GM21576 (cell line): ENCODE data around the gene CST3.
"Not testable (repeated sequence)": the region's sequence is repeated elsewhere in the genome, so short reads cannot be mapped to it uniquely, and the experiment has no call there.

Source experiments
- ATAC-seq: cut with Tn5 transposase; IDR thresholded peaks from one replicate; pipeline ENCODE4 v1.9.1; 2021; ENCODE audit warnings: mild to moderate bottlenecking, moderate library complexity; ENCODE audit not compliant: unreplicated experiment

Gene CST3

DNA sequence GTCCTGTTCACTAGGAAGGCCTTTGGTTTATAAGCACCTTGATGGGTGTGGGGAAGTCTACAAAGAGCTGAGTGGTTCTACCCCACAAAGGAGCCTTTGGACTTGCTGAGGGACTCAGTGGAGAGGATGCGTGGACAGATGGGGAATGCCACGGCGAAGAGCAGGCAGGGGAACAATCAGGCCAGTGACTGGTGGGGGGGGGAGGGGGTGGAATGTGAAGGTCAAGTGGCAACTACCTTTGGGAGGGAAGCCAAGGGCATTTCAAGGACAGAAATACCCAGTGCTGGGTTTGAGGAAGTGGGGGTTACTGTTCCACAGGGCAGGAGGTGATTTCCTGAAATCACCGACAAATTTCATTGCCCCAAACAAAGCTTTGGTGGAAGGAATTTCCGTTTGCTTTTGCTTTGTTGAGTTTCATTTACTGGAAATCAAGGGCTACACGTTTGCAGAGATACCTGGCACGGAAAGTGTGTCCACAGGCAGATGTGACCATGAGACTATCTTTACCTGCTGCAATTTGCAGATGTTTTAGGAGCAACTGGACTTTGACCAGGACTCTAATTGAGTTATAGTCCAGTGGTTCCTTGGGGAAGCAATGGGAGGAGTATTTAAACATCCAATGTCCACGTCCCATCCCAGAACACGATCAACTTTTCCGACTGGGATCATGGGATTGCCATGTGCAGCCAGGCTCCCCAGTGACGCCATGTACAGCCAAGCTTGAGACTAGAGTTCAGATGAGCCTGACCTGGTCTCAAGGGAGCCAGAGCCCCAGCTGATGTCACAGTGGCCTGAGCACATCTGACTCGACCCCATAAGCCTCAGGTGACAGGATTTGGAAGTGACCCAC is 8.0 kb downstream of the CST3 start:
- ATAC-seq, result no peak

GRCh38 chr20:23629017-23629541 is 8.7 kb downstream of the CST3 start:
- ATAC-seq, result no peak

GRCh38 chr20:23628402-23629016 is 9.2 kb downstream of the CST3 start:
- ATAC-seq, result no peak

- ATAC-seq, result no peak
These were observed 10.3 kb downstream of the CST3 start for GRCh38 chr20:23627501-23627900.

DNA sequence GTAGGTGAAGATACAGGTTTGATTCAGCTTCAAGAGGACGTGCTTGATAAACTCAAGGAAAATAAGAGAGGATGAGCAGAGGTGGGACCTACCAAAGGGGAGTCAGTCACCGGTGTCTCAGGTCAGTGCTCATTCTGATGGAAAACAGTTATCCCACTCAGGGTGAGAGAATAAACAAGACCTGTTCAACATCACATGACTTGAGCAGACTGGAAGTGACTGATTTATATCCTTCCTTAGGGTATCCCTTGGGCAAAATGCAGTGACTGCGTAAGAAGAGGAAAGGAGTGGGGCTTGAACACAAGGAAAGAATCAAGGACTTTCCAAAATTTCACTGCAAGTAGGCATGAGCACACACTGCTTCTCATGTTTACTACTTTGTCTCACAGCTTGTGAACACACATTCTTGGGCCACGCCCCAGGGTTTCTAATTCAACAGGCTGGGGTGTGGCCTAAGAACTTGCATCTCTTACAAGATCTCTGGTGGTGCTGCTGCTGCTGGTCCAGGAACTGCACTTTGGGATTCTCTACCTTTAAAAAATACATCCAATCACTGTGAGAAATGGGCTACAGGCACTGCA is 11.6 kb downstream of the CST3 start:
- no peak for ATAC-seq

GRCh38 chr20:23625236-23625964 is 12.4 kb downstream of the CST3 start:
- no peak for ATAC-seq

DNA sequence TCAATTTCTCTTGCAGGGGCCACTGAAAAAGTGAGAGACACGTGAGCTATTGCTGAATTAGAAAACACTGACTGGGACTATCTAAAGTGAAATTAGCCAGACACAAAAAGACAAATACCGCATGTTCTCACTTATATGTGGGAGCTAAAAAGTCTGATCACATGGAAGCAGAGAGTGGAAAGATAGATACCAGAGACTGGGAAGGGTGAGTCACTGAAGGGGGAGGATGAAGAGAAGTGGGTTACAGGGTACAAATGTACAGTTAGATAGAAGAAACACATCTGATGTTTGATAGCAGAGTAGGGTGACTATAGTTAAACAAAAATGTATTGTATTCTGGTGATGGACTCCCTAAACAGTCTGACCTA is 13.4 kb downstream of the CST3 start:
- ATAC-seq, result no peak

- no peak for ATAC-seq
These were observed 14.0 kb downstream of the CST3 start for GRCh38 chr20:23623666-23624323.

DNA sequence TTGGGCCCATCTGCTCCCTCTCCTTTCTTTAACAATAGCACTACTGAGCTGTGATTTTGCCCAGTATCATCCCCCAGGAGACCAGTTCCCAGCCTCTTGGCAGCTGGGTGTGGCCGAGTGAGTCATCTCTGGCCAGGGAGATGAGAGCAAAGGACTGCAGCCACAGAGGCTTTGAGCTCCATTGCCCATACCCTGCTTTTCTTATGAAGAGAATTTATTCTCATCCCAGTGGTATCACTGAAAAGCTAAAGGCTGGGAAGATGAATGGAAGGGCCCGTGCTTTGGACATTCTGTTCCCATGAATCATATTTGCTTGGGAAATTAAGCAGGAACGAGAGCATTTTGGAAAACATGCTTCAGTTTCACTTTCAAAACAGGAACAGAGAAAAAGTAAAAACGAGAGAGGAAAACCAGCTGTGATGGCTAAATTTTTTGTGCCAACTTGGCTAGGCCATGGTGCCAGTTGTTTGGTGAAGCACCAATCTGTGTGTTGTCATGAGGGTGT is 14.9 kb downstream of the CST3 start:
- peak; percentile 82 for ATAC-seq

DNA sequence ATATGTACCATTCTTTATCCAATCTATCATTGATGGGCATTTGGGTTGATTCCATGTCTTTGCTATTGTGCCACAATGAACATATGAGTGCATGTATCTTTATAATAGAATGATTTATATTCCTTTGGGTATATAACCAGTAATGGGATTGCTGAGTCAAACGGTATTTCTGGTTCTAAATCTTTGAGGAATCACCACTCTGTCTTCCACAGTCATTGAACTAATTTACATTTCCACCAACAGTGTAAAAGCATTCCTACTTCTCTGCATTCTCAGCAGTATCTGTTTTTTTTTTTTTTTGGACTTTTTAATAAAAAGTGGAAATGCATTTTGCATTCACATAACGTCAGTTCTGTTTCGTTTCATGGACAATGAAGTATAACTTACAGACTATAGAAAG is 15.4 kb downstream of the CST3 start:
- ATAC-seq, result not testable (repeated sequence)

DNA sequence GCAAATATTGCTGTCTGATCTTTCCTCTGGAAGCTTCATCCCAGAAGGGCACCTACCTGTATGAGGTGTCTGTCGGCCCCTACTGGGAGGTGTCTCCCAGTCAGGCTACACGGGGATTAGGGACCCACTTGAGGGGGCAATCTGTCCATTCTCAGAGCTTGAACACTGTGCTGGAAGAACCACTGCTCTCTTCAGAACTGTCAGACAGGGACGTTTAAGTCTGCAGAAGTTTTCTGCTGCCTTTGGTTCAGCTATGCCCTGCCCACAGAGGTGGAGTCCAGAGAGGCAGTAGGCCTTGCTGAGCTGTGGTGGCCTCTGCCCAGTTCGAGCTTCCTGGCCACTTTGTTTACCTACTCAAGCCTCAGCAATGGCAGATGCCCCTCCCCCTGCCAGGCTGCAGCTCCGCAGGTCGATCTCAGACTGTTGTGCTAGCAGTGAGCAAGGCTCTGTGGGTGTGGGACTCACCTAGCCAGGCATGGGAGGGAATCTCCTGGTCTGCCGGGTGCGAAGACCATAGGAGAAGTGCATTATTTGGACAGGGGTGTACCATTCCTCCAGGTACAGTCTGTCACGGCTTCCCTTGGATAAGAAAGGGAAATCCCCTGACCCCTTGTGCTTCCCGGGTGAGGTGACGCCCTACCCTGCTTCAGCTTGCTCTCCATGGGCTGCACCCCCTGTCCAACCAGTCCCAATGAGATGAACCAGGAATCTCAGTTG is 16.9 kb downstream of the CST3 start:
- not testable (repeated sequence) for ATAC-seq

DNA sequence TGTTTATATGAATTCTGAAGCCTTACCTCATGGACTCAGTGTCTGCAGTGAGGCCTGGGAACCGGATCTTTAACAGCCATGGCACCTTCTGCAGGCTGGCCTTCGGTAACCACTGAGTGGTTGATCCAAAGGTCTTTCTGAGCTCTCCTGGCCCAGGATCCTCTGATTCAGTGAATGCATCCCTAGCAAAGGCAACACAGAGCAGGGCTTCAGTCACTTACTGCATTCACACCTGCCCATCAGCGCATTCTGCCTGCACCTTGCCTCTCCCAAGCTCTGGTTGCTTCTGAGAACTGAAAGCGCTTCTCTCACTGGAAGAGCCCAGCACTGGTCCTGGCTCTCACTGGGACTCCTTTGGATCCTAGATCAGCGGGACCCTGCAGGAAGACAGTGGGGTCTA is 23.6 kb downstream of the CST3 start:
- ATAC-seq, result no peak

GRCh38 chr20:23613676-23614075 is 24.1 kb downstream of the CST3 start:
- ATAC-seq, result no peak

GRCh38 chr20:23612396-23612795 is 25.4 kb downstream of the CST3 start:
- no peak for ATAC-seq

DNA sequence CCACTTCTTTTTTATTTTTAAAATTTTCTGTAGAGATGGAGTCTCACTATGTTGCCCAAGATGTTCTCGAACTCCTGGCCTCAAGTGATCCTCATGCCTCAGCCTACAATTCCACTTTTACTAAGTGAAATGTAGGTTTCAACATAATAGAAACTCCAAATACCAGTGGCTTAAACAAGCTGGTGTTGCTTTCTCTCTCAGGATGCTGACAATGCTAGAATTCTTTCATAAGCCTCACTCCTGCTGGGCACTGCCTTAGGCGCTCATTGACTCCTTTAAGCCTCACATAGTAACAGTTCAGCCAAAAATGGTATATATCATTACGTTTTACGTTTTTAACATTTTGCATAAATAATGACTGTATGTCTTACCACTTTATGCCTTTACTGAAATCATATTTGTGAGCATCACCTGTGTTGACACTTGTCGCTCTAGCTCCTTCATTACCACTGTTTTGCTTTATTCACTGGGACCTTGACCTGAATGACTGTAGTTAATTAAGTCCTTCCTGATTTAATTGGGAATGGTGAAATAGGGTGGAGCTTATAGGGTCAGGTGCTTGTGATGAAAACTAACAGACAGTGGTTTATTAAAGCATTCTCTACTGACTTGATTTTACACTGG is 28.2 kb downstream of the CST3 start:
- ATAC-seq, result no peak

GRCh38 chr20:23608251-23608846 is 29.4 kb downstream of the CST3 start:
- no peak for ATAC-seq

DNA sequence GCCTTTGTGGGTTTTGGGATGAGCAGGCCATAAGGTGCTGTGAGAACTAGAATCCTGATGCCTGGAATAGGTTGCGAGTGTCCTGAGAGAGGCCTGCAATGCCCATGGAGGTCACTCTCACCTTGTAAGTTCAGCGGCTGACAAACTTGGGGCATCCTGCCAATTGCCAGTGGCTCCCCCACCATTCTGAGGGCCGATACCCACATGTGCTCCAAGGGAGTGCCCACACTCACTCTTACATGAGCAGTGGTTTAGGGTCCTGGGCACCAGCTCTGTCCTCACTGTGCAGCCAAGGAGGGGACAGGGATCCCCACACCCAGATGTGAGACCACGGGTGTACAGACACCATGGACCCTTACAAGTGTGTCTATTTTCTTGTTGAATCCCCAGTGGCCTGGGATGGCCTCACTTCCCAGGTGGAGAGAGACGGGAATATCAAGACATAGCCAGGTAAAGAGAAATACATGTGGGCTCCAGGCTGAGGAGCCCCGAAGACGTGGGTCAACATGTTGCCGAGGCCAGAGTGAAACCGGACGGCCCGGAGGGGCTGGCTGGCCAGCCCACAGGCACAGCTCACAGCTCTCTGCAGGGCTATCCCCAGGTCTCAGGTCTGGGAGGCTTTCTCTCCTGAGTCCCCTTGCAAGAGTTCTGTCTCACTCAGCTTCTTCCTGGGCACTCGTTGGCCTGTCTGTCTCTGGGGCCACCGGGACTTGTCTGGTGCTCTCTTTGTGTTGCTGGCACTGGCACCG is 30.1 kb downstream of the CST3 start:
- ATAC-seq, result no peak

DNA sequence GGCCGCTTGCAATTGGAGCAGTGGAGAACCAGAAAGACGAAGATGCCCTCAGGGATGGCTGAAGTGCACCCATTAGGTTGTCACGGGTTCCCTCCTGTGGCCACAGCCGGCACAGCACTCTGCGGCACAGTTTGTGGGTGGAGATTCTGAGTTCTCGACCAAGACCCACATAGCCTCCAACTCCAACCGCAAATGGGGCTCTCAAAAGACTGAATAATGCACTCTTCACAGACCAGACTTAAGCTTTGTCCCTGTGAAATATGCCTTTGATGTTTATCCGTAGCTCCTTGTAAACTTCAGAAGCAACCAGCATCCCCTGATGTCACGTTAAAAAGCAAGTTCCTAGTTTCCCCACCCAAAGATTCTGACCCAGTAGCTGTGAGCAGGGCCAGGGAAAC is 31.1 kb downstream of the CST3 start:
- ATAC-seq, result peak; percentile 95
